GM18499 (cell line): ENCODE results near the gene TPBGL.

Experiments used
- ATAC-seq: cut with Tn5 transposase; IDR thresholded peaks from one replicate; pipeline ENCODE4 v1.9.1; 2021; ENCODE audit warnings: moderate number of reproducible peaks; ENCODE audit not compliant: insufficient read depth, unreplicated experiment

Gene TPBGL

GRCh38 chr11:75287579-75287978, 47.0 kb downstream of the TPBGL start:
- ATAC-seq: no peak

GRCh38 chr11:75289511-75289760, 48.9 kb downstream of the TPBGL start:
- ATAC-seq: no peak

GRCh38 chr11:75289919-75290318, 49.3 kb downstream of the TPBGL start:
- no peak for ATAC-seq

- no peak for ATAC-seq
These were observed 51.2 kb downstream of the TPBGL start for GRCh38 chr11:75291741-75292140.

DNA sequence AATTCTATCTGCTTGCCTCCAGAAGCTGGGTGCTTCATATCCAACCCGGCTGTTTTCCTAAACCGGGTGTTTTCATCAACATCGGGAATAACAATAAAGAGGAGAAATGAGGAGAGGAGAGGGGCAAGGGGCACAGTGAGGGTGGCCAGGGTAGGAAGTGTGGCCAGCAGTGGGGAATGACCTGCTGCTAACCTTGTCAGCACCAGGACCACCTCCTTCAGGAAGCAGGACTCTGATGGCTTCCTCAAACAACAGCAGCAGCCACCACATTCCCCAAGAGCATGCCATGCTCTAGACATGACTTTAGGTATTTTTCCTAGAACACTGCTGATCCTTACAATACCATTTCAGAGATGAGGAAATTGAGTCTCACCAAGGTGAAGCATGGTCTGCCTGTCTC, 52.4 kb downstream of the TPBGL start:
- no peak for ATAC-seq
